T-cell (primary cell): ENCODE data around the gene CORO7. TPM values are rescaled to one million over a fixed set of nuclear protein-coding genes. Genes with fewer than 3 reads are reported as not detected.

ENCODE experiments used
- ATAC-seq, 4 experiments: fragments of 200-7000 bp in 3 of 4; fragments of 150-1000 bp in 1 of 4; cut with Tn5 transposase; replicated peaks in 1 of 4; 1 replicate in 3 of 4; 2 replicates in 1 of 4; pipeline ENCODE4 v1.10.0; 2021; ENCODE audit warnings: moderate library complexity in 3 of 4, mild to moderate bottlenecking in 2 of 4, moderate number of reproducible peaks in 1 of 4
- CTCF ChIA-PET, 2 donors: fragments of 300-600 bp; sonication (Branson Sonifier 250); formaldehyde crosslinking; loops; one replicate each; lab custom pipeline; 2022; ENCODE audit warnings: antibody characterized with exemption in 2 of 2; lab: Charles Lee
- POLR2A ChIA-PET, 2 donors: fragments of 300-600 bp; sonication (Branson Sonifier 250); formaldehyde crosslinking; loops; one replicate each; lab custom pipeline; 2022; ENCODE audit warnings: antibody characterized with exemption in 2 of 2; lab: Charles Lee
- DNase-seq, 35 experiments: peaks; one replicate each; pipeline versions ENCODE4 v3.0.0 to v3.0.0-alpha.2; 2013 to 2023
- H3K27ac ChIP-seq: one replicate; pipeline ENCODE4 v1.5.1; 2013; ENCODE audit warnings: low read length
- H3K27me3 ChIP-seq, 2 experiments: replicated peaks in 1 of 2; 1 replicate in 1 of 2; 2 replicates in 1 of 2; pipeline versions ENCODE4 v1.6.1 to v1.7.0; 2013; ENCODE audit warnings: low read length in 1 of 2, mixed read lengths in 1 of 2; ENCODE audit not compliant: control insufficient read depth in 2 of 2, insufficient read depth in 2 of 2; ENCODE audit errors: extremely low read depth in 1 of 2
- H3K36me3 ChIP-seq, 2 donors: 1 replicate in 1 of 2; 2 replicates in 1 of 2; pipeline versions ENCODE4 v1.6.1 to v1.7.0; 2013; ENCODE audit warnings: low read length in 1 of 2; ENCODE audit not compliant: control insufficient read depth in 2 of 2, insufficient read depth in 1 of 2; ENCODE audit errors: extremely low read depth in 1 of 2
- H3K4me1 ChIP-seq, 2 experiments: 1 replicate in 1 of 2; 2 replicates in 1 of 2; pipeline versions ENCODE4 v1.6.1 to v1.7.0; 2013; ENCODE audit warnings: low read length in 2 of 2, mixed read lengths in 1 of 2; ENCODE audit not compliant: insufficient read depth in 2 of 2, control insufficient read depth in 1 of 2; ENCODE audit errors: extremely low read depth in 1 of 2
- H3K4me3 ChIP-seq, 2 donors: 1 replicate in 1 of 2; 2 replicates in 1 of 2; pipeline versions ENCODE4 v1.5.1 to v1.7.0; 2013; ENCODE audit warnings: mild to moderate bottlenecking in 2 of 2, low read length in 1 of 2, moderate library complexity in 1 of 2; ENCODE audit not compliant: control insufficient read depth in 1 of 2; ENCODE audit errors: extremely low read depth in 1 of 2
- H3K9me3 ChIP-seq: 2 replicates; pipeline ENCODE4 v1.7.0; 2013
- H3K27ac Mint-ChIP-seq, 2 donors: one replicate each; pipeline ENCODE4 v1.8.0; 2020 to 2021; ENCODE audit warnings: mild to moderate bottlenecking in 2 of 2, mixed read lengths in 2 of 2
- H3K27me3 Mint-ChIP-seq, 2 donors: one replicate each; pipeline ENCODE4 v1.8.0; 2021 to 2022; ENCODE audit warnings: mixed read lengths in 2 of 2
- H3K36me3 Mint-ChIP-seq: one replicate; pipeline ENCODE4 v1.8.0; 2021; ENCODE audit warnings: mixed read lengths
- H3K4me1 Mint-ChIP-seq, 3 donors: one replicate each; pipeline ENCODE4 v1.8.0; 2020 to 2022; ENCODE audit warnings: mixed read lengths in 3 of 3, mild to moderate bottlenecking in 1 of 3
- H3K4me3 Mint-ChIP-seq, 3 donors: one replicate each; pipeline ENCODE4 v1.8.0; 2020 to 2022; ENCODE audit warnings: mild to moderate bottlenecking in 3 of 3, mixed read lengths in 3 of 3, moderate library complexity in 3 of 3
- H3K9me3 Mint-ChIP-seq, 3 donors: one replicate each; pipeline ENCODE4 v1.8.0; 2020 to 2022; ENCODE audit warnings: mixed read lengths in 3 of 3
- WGBS: methylation state at CpG from one replicate; pipeline ENCODE4 v1.1.5; 2013; ENCODE audit warnings: missing lambda C conversion rate; ENCODE audit not compliant: insufficient coverage; 5-methylcytosine and 5-hydroxymethylcytosine counted together
- total RNA-seq, 35 experiments: library from RNA in 6 of 35; stranded (reverse) in 6 of 35; fragments of 120-200 nt in 1 of 35; gene quantifications; one replicate each; pipeline versions ENCODE4 v1.2.1 to v1.2.4 and lab custom pipeline; 2013 to 2026

CORO7 gene
- total RNA-seq, 5 donors from 2014 or later (not counting 1 experiment from before 2014, with no cell fraction given), result 213 to 675 (median 230) TPM

GRCh38 chr16:4392382-4393239 lies 23.8 kb downstream of the CORO7 start:
- H3K4me3 ChIP-seq, result no peak overlapping the region
- ChIA-PET CTCF (no interaction called here), POLR2A (no interaction called here)
- Mint-ChIP-seq H3K27ac (no peak overlapping the region), H3K4me1 (peaks cover 0 to 4% (median 2%) of the 10 kb centered on the region in 3 donors), H3K36me3 (peaks cover 19% of the 10 kb centered on the region), H3K4me3 (no peak overlapping the region), H3K9me3 (no peaks in the 10 kb centered on the region), H3K27me3 (no peaks in the 10 kb centered on the region)
- WGBS, result 91% methylated on average over 20 of the region's 27 CpGs
- H3K27me3 ChIP-seq, result no peaks in the 10 kb centered on the region
- no peak overlapping the region for H3K27ac ChIP-seq
- H3K4me1 ChIP-seq, result peaks cover 0 to 20% of the 10 kb centered on the region in 2 experiments
- ATAC-seq, result peak in 1 of 4 experiments; percentile 16
- no peak for DNase-seq
- peaks cover 8 to 84% of the 10 kb centered on the region in 2 donors for H3K36me3 ChIP-seq
- H3K9me3 ChIP-seq, result no peaks in the 10 kb centered on the region

- Histone ChIP-seq H3K4me1 (peaks cover 0 to 20% of the 10 kb centered on the region in 2 experiments), H3K36me3 (peaks cover 8 to 87% of the 10 kb centered on the region in 2 donors), H3K27me3 (no peaks in the 10 kb centered on the region), H3K27ac (no peak overlapping the region), H3K4me3 (no peak overlapping the region), H3K9me3 (no peaks in the 10 kb centered on the region)
- DNase-seq (peak in 1 of 35 experiments; percentile 15), ATAC-seq (peak in 3 of 4 experiments; percentile 13 to 57 (median 42))
- 92% methylated on average over 13 of the region's 22 CpGs for WGBS
- Mint-ChIP-seq H3K4me3 (no peak overlapping the region), H3K27me3 (no peaks in the 10 kb centered on the region), H3K36me3 (peaks cover 19% of the 10 kb centered on the region), H3K4me1 (peaks cover 0 to 4% (median 2%) of the 10 kb centered on the region in 3 donors), H3K27ac (no peak overlapping the region), H3K9me3 (no peaks in the 10 kb centered on the region)
- ChIA-PET CTCF (no interaction called here), POLR2A (no interaction called here)
Observed at GRCh38 chr16:4391631-4392381, 24.6 kb downstream of the CORO7 start.

GRCh38 chr16:4390266-4391260 lies 25.8 kb downstream of the CORO7 start:
- H3K36me3 ChIP-seq, result peaks cover 8 to 92% of the 10 kb centered on the region in 2 donors
- DNase-seq (no peak), ATAC-seq (no peak)
- H3K4me1 ChIP-seq, result peaks cover 0 to 22% of the 10 kb centered on the region in 2 experiments
- 85% methylated on average over 11 of the region's 18 CpGs for WGBS
- no peak overlapping the region for H3K27ac ChIP-seq
- no peaks in the 10 kb centered on the region for H3K9me3 ChIP-seq
- Mint-ChIP-seq H3K9me3 (no peaks in the 10 kb centered on the region), H3K4me3 (no peak overlapping the region), H3K36me3 (peaks cover 14% of the 10 kb centered on the region), H3K27ac (peak overlapping the region in 1 of 2 donors; percentile 44), H3K27me3 (no peaks in the 10 kb centered on the region), H3K4me1 (peaks cover 0 to 1% (median under 1%) of the 10 kb centered on the region in 3 donors)
- ChIA-PET POLR2A (interaction anchor here in 1 of 2 donors (0.6 to 1.9 kb wide), 4 partner anchors 8 to 16 kb away, joined by 3 to 5 read pairs (median 4); no protein-coding TSS in a partner anchor), CTCF (no interaction called here)
- no peaks in the 10 kb centered on the region for H3K27me3 ChIP-seq
- no peak overlapping the region for H3K4me3 ChIP-seq

GRCh38 chr16:4389051-4389955 lies 27.1 kb downstream of the CORO7 start:
- WGBS, result 94% methylated on average over 17 of the region's 27 CpGs
- H3K9me3 Mint-ChIP-seq, result no peaks in the 10 kb centered on the region
- Histone ChIP-seq H3K27me3 (no peaks in the 10 kb centered on the region), H3K4me1 (peaks cover 0 to 22% of the 10 kb centered on the region in 2 experiments), H3K36me3 (peaks cover 2 to 91% of the 10 kb centered on the region in 2 donors), H3K27ac (no peak overlapping the region), H3K9me3 (no peaks in the 10 kb centered on the region), H3K4me3 (no peak overlapping the region)
- ATAC-seq (no peak), DNase-seq (no peak)
- ChIA-PET POLR2A (interaction anchor here (0.5 to 1.9 kb wide), 4 partner anchors 10 to 21 kb away, joined by 3 to 8 read pairs (median 5); no protein-coding TSS in a partner anchor), CTCF (interaction anchor here in 1 of 2 donors (1.4 kb wide), 1 partner anchor 11 kb away, joined by 3 read pairs; no protein-coding TSS in a partner anchor)
- no peaks in the 10 kb centered on the region for H3K27me3 Mint-ChIP-seq
- no peaks in the 10 kb centered on the region for H3K4me1 Mint-ChIP-seq
- no peak overlapping the region for H3K4me3 Mint-ChIP-seq
- H3K36me3 Mint-ChIP-seq, result peaks cover 10% of the 10 kb centered on the region
- peak overlapping the region in 1 of 2 donors; percentile 23 for H3K27ac Mint-ChIP-seq

- DNase-seq, result no peak
- Mint-ChIP-seq H3K36me3 (peaks cover 10% of the 10 kb centered on the region), H3K9me3 (no peaks in the 10 kb centered on the region), H3K4me1 (no peaks in the 10 kb centered on the region), H3K4me3 (no peak overlapping the region), H3K27me3 (no peaks in the 10 kb centered on the region), H3K27ac (no peak overlapping the region)
- H3K4me1 ChIP-seq, result peaks cover 0 to 22% of the 10 kb centered on the region in 2 experiments
- H3K4me3 ChIP-seq, result no peak overlapping the region
- ChIA-PET POLR2A (interaction anchor here (0.5 to 0.9 kb wide), 2 partner anchors 11 to 20 kb away, joined by 6 to 8 read pairs; no protein-coding TSS in a partner anchor), CTCF (interaction anchor here in 1 of 2 donors (1.4 kb wide), 1 partner anchor 10 kb away, joined by 3 read pairs; no protein-coding TSS in a partner anchor)
- no peaks in the 10 kb centered on the region for H3K9me3 ChIP-seq
- ATAC-seq, result no peak
- H3K27me3 ChIP-seq, result no peaks in the 10 kb centered on the region
- 94% methylated on average over 17 of the region's 19 CpGs for WGBS
- no peak overlapping the region for H3K27ac ChIP-seq
- peaks cover 9 to 94% of the 10 kb centered on the region in 2 donors for H3K36me3 ChIP-seq
Observed at GRCh38 chr16:4388271-4389021, 27.9 kb downstream of the CORO7 start.
